Dendritic cell treated with granulocyte-macrophage colony-stimulating factor and Interleukin-4, amounts not matched to agents 40 ng/mL and 50 ng/mL, for 4 days (primary cell): ENCODE data around the gene DCLK1.

Source experiments
- H3K27ac Mint-ChIP-seq: one replicate; pipeline ENCODE4 v1.8.0; 2022; ENCODE audit warnings: mild to moderate bottlenecking, mixed read lengths
- H3K27me3 Mint-ChIP-seq: one replicate; pipeline ENCODE4 v1.8.0; 2022; ENCODE audit warnings: mild to moderate bottlenecking, mixed read lengths
- H3K36me3 Mint-ChIP-seq: one replicate; pipeline ENCODE4 v1.8.0; 2022; ENCODE audit warnings: low read depth, mixed read lengths
- H3K4me1 Mint-ChIP-seq: one replicate; pipeline ENCODE4 v1.8.0; 2022; ENCODE audit warnings: low read depth, mixed read lengths
- H3K4me3 Mint-ChIP-seq: one replicate; pipeline ENCODE4 v1.8.0; 2022; ENCODE audit warnings: mild to moderate bottlenecking, moderate library complexity, mixed read lengths
- H3K9me3 Mint-ChIP-seq: one replicate; pipeline ENCODE4 v1.8.0; 2022; ENCODE audit warnings: mixed read lengths
- intact Hi-C: fragments of 100-400 bp; cut with micrococcal nuclease; formaldehyde crosslinking; loops from one replicate; pipeline ENCODE4 v1.15.0; 2022

Gene DCLK1

DNA sequence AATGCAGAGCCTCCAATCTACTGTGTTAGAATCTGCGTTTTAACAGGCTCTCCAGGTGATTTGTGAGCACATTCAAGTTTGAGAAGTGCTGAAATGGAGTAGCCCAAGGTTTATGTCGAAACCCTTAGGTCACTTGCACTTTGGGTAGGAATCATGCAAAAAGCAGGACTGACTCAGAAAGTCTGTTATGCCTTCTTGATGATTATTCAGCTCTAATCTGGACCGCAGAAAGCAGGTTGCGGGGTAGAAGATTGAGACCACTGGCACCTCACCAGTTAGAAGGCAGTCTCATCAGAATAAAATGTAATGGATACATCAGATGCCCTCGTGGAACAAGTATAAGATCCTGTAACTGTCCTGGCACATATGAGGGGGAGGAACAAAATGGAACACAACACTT is 326.3 kb downstream of the DCLK1 start:
- Mint-ChIP-seq H3K4me1 (no peaks in the 10 kb centered on the region), H3K36me3 (no peaks in the 10 kb centered on the region), H3K27me3 (peaks cover 3% of the 10 kb centered on the region), H3K9me3 (no peaks in the 10 kb centered on the region), H3K27ac (no peak overlapping the region), H3K4me3 (no peak overlapping the region)
- intact Hi-C loops: no loop called here

DNA sequence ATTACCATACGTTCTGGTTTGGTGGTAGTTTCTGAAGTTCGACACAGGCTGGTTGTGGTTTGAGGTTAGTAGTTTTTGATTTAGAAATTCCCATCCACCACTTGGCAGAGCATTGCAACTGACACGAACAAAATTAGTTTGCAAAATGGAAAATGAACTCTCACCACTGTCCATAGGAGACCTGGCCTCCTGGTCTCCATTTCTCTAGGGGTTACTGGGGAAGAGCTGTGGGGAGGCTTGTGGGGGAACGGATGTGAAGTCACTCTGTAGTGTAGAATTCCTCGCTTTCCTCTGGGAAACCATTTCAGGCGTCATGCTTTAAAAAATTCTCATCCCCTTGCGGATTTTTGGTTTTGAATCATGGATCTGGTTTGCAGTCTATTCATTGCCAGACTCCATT is 333.2 kb downstream of the DCLK1 start:
- intact Hi-C loops: no loop called here
- H3K9me3 Mint-ChIP-seq: no peaks in the 10 kb centered on the region
- H3K4me1 Mint-ChIP-seq: no peaks in the 10 kb centered on the region
- H3K36me3 Mint-ChIP-seq: no peaks in the 10 kb centered on the region
- no peak overlapping the region for H3K4me3 Mint-ChIP-seq
- no peak overlapping the region for H3K27ac Mint-ChIP-seq
- H3K27me3 Mint-ChIP-seq: no peaks in the 10 kb centered on the region

DNA sequence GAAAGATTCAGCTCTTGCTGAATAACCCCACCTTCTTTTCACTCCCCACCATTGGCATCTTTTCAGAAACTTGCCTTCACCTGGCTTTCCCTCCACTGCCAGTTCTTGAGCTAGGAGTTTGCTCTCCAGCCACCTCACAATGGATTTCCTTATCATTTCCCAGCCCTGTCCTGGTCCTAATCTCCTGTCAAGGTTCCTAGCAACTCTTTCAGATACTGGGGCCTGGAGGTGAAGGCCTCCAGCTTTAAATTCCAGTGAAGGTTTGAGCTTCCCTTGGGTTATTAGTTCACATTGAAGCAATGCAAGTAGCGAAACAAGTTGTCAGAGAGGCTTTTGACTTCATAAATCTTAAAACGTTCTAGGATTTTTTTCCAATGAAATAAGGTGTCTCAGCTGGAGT is 333.9 kb downstream of the DCLK1 start:
- Mint-ChIP-seq H3K27me3 (no peaks in the 10 kb centered on the region), H3K36me3 (no peaks in the 10 kb centered on the region), H3K4me1 (no peaks in the 10 kb centered on the region), H3K27ac (no peak overlapping the region), H3K9me3 (no peaks in the 10 kb centered on the region), H3K4me3 (no peak overlapping the region)
- intact Hi-C loops: no loop called here

DNA sequence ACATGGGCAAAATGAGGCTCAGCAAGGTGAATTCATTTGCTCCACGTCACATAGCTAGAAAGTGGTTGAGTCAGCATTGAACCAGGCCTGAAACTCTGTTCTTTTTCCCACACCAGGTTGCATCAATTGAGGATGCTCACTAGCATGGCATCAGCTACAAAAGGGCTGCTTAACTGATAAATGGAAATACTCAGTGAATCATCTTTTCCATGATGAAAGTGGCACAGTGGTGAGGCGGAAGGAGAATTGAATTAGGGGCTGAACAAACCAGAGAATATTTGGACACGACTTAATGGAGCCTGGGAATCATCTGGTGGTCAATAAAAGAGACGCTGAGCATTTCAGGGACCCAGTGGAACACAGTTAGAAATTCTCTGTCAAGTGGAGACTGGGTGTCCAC is 334.6 kb downstream of the DCLK1 start:
- Mint-ChIP-seq H3K27ac (no peak overlapping the region), H3K27me3 (no peaks in the 10 kb centered on the region), H3K4me3 (no peak overlapping the region), H3K4me1 (no peaks in the 10 kb centered on the region), H3K36me3 (no peaks in the 10 kb centered on the region), H3K9me3 (no peaks in the 10 kb centered on the region)
- intact Hi-C loops: no loop called here

DNA sequence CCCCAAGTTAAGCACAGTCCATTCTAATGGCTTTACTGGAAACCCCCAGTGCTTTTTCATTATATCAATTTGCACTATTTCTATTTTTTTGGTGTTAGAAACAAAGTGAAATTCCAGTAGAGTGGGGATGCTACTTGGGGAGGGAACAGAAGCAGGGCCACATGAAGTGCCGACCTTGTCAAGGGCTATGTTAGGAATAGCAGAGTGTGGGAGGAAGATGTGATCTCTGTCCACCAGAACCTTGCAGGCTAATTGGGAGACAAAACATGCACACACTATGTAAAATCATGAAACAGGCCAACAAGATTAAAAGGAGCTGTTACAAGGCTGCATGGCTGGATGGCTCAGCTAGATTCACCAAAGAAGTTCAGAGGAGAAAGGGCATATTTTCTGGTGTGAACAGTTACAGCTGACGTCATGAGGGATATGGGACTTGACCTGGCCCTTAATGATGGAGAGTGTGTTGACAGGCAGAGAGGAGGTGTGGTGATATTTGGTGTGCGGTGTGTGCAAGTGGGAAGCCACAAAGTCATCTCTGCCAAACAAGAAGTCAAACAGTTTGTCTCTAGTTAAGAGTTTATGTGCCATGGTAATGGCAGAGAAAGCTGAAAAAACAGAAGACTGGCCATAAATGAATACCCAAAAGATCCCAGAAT is 336.3 kb downstream of the DCLK1 start:
- no peaks in the 10 kb centered on the region for H3K9me3 Mint-ChIP-seq
- intact Hi-C loops: no loop called here
- H3K4me3 Mint-ChIP-seq: no peak overlapping the region
- H3K36me3 Mint-ChIP-seq: no peaks in the 10 kb centered on the region
- no peaks in the 10 kb centered on the region for H3K27me3 Mint-ChIP-seq
- H3K4me1 Mint-ChIP-seq: no peaks in the 10 kb centered on the region
- H3K27ac Mint-ChIP-seq: no peak overlapping the region

DNA sequence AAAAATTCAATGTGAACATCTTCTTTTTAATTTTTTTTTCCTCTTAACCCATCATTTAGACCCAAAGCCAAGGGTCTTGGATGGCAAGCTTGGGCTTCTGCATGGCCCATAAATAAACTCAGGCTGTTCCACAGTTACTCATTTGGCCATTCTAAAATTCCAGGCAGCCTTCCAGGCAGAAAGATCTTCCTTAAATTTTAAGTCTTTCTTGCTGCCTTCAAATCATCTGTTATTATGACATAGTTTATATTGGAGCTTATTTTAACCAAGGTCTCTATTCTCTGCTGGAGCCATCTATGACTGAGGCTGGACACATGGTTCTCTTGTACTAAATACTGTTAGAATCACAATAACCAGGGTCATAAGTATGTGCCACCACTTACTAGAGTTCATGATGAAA is 337.4 kb downstream of the DCLK1 start:
- no peaks in the 10 kb centered on the region for H3K27me3 Mint-ChIP-seq
- H3K9me3 Mint-ChIP-seq: no peaks in the 10 kb centered on the region
- H3K36me3 Mint-ChIP-seq: no peaks in the 10 kb centered on the region
- no peak overlapping the region for H3K27ac Mint-ChIP-seq
- intact Hi-C loops: no loop called here
- no peaks in the 10 kb centered on the region for H3K4me1 Mint-ChIP-seq
- H3K4me3 Mint-ChIP-seq: no peak overlapping the region

DNA sequence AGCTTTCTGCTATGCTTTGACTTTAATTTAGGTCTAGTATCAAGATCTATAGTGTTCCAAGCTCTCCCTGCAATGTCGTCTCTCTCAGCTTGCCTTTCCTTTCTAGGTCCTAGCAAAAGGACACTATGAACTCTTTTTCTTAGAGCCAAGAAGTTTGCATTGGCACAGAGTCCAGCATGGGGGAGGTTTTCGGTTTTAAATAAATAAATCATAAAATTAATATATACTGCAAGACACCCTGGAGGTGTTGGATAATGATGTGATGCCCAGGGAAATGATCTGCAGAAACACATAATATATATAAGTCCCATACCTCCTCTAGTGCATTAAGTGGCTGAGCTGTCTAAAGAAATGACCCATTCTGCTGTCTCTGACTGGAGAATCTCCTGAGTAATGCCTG is 338.3 kb downstream of the DCLK1 start:
- Mint-ChIP-seq H3K9me3 (no peaks in the 10 kb centered on the region), H3K27me3 (no peaks in the 10 kb centered on the region), H3K36me3 (no peaks in the 10 kb centered on the region), H3K4me3 (no peak overlapping the region), H3K4me1 (no peaks in the 10 kb centered on the region), H3K27ac (no peak overlapping the region)
- intact Hi-C loops: no loop called here

DNA sequence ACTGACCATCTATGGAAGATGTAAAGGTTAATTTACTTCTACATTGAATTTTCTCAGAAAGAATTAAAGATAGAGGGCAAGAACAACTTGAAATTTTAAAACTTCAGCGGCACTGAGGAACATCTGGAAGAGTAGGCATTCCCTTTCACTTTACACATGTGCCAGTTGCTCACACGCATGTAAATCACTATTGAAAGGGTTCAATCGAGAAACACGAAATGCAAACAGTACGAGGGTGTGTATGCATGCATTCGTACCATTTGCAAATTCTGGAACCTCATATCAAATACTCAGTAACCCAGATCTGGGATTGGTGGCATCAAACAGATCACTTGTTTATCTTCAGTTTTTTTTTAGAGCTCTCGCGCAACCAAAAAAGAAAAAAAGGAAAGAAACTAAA is 339.2 kb downstream of the DCLK1 start:
- no peak overlapping the region for H3K27ac Mint-ChIP-seq
- H3K4me1 Mint-ChIP-seq: no peaks in the 10 kb centered on the region
- intact Hi-C loops: no loop called here
- H3K4me3 Mint-ChIP-seq: no peak overlapping the region
- no peaks in the 10 kb centered on the region for H3K27me3 Mint-ChIP-seq
- no peaks in the 10 kb centered on the region for H3K36me3 Mint-ChIP-seq
- H3K9me3 Mint-ChIP-seq: no peaks in the 10 kb centered on the region

DNA sequence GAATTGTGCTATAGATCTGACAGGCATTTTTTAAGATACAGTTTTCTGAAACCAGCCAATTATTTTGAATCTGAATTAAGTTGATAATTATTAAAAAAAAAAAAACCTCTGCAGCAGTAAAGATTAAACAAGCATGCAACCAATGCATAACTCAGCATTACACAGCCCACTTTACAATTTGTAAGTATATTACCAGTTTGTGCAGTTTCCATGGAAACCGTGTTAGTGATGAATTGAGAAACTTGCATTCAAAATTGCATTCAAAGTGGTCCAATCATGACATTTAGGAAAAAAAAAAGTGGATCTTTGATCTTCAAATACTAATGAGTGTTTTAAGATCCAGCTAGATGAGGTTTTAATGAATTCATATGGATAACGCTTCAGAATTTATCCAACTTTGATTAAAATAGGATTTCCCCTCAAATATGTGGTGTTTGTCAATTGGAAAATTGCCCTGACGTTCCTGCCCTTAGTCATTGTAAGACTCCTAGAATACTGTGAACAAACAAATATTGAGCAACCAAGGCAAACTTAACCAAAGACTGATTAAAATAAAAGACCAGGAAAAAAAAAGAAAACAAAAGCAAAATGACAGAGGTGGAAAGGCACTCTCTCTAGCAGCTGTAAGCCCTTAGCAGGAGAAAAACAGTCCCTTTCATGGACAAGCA is 339.9 kb downstream of the DCLK1 start:
- intact Hi-C loops: no loop called here
- no peak overlapping the region for H3K4me3 Mint-ChIP-seq
- no peaks in the 10 kb centered on the region for H3K27me3 Mint-ChIP-seq
- no peaks in the 10 kb centered on the region for H3K36me3 Mint-ChIP-seq
- no peaks in the 10 kb centered on the region for H3K4me1 Mint-ChIP-seq
- H3K27ac Mint-ChIP-seq: no peak overlapping the region
- H3K9me3 Mint-ChIP-seq: no peaks in the 10 kb centered on the region

DNA sequence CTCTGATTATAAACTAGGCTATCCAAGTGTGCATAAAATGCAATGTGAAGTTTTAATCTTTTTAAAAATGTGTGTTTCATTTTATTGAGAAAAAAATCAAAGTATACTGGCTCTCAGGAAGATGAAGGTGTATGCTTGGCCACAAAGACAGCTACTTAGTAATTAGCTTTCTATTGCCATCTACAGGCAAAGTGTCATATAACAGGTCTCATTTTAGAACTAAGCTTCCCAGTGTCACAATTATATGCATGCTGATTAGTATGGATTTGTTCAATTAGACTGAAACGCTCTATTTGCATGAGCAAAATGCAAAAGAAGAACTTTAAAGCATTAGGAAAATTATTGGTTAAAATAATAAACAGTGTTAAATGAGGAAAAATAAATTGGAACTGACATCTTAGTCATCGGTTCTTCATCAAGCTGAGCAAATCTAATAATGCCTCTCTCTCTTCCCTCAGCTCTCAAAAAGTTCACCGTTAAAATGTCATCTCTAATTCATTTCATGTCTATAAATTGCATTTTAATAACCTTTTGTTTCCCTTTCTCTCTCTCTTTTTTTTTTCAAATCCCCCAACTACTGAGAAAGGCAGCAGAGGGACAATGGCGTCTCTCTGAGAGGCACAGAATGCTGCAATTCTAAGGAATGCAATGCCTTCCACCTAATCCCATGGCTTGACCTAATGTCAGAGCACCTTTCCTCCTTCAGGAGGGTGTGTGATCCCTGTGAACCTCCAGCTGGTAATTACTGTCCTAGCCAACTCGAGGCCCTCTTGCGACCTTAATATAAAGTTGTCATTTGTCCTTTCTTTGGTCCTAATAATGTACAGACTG is 341.6 kb downstream of the DCLK1 start:
- H3K36me3 Mint-ChIP-seq: no peaks in the 10 kb centered on the region
- no peak overlapping the region for H3K27ac Mint-ChIP-seq
- no peaks in the 10 kb centered on the region for H3K4me1 Mint-ChIP-seq
- H3K27me3 Mint-ChIP-seq: no peaks in the 10 kb centered on the region
- no peak overlapping the region for H3K4me3 Mint-ChIP-seq
- H3K9me3 Mint-ChIP-seq: no peaks in the 10 kb centered on the region
- intact Hi-C loops: no loop called here

DNA sequence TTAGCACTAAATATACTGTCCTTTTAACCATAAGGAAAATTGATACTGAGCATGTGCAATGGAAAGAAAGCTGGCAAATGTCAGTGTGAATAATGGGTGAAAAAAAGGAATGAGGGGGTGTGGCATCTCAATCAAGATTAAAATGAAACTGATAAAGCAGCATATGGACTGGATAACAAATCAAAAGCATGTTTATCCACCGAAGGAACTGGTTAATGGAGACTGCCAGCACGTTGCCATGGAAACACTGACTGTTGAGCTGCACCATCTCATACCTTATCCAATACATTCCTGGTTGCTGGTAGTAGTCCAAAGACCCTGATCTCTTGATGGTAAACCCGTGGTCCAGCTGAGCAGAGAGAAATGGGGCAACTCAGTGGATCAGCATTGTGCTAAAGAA is 343.2 kb downstream of the DCLK1 start:
- H3K36me3 Mint-ChIP-seq: no peaks in the 10 kb centered on the region
- no peak overlapping the region for H3K4me3 Mint-ChIP-seq
- H3K27ac Mint-ChIP-seq: no peak overlapping the region
- H3K4me1 Mint-ChIP-seq: no peaks in the 10 kb centered on the region
- H3K27me3 Mint-ChIP-seq: no peaks in the 10 kb centered on the region
- H3K9me3 Mint-ChIP-seq: no peaks in the 10 kb centered on the region
- intact Hi-C loops: no loop called here

DNA sequence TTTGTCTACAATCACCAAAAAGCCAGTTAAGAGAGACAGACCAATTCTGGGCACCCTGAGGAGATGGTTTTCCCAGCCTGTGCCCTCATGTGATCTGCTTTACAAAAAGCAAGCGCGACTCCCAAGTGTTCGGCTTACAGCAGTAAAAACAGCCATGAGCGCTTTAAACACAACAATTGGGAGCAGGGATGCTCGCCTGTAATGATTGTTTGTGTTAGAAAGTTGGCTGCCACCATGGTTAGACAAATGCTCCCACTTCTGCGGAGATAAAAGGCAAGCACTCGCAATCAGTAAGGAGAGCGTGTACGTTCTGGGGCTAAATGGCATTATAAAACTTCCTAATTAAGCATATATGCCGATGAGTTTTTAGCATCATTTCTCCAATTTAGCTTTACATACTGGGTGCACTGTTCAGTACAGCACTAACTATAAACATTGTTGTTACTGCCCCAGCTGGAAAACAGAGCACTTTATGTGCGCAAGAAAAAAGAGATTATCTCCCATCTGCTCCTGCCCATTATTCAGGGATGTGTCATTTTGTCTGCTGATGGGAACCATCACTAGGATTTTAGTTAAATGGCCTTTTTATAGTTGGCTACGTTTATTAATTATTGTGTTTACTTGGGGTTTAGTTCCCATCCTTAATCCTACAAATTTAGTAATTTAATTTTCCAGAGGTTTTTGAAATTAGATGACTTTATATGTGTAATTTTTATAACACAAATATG is 345.4 kb downstream of the DCLK1 start:
- no peak overlapping the region for H3K27ac Mint-ChIP-seq
- no peaks in the 10 kb centered on the region for H3K4me1 Mint-ChIP-seq
- intact Hi-C loops: no loop called here
- H3K4me3 Mint-ChIP-seq: no peak overlapping the region
- H3K36me3 Mint-ChIP-seq: no peaks in the 10 kb centered on the region
- no peaks in the 10 kb centered on the region for H3K27me3 Mint-ChIP-seq
- H3K9me3 Mint-ChIP-seq: no peaks in the 10 kb centered on the region

DNA sequence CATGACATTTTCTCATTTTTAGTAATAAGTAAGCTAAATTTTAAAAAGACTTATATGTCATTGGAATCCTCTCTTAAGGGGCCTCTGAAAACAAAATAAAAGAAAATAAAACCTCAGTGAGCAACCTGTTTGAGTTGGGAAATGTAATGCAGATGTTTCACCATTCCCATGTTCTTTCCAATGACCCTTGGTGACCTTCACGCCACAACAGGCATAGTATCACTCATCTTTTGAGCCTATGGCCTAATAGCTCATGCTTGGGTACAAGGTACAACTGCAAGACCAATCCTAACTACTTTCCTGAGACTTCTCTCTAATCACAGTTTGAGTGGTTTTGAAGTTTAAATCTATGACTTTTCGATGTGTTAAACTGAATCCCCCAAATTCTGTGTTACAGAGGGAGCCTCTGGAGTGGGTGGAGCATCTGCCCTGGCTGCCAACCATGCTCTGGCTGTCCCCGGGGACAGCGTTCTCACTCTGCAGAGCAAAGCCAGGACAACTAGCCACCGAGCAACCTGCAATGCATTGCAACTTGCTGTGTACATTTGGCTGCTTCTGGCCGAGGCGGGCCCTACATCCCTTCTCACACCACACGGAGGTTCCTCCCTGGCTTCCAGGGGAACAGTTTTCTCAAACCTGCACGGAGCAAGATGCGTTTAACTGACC is 346.8 kb downstream of the DCLK1 start:
- Mint-ChIP-seq H3K4me1 (no peaks in the 10 kb centered on the region), H3K4me3 (no peak overlapping the region), H3K9me3 (no peaks in the 10 kb centered on the region), H3K36me3 (no peaks in the 10 kb centered on the region), H3K27ac (no peak overlapping the region), H3K27me3 (no peaks in the 10 kb centered on the region)
- intact Hi-C loops: no loop called here

DNA sequence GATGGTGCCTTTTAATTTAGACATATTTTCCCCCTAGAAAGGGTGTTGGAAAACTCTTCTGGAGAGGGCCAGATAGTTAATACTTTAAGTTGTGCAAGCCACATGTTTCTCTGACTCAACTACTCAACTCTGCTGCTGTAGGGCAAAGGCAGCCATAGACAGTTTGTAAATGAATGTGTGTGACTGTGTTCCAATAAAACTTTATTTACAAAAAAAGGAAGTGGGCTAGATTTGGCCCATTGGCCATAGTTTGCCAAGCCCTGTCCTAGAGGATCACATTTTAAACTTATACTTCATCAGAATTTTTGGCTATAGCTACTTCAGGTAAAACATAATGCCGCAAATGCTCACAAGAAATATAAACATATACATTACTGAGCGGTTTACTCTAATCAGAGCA is 348.4 kb downstream of the DCLK1 start:
- no peaks in the 10 kb centered on the region for H3K9me3 Mint-ChIP-seq
- H3K27ac Mint-ChIP-seq: no peak overlapping the region
- intact Hi-C loops: no loop called here
- no peak overlapping the region for H3K4me3 Mint-ChIP-seq
- H3K27me3 Mint-ChIP-seq: no peaks in the 10 kb centered on the region
- H3K36me3 Mint-ChIP-seq: no peaks in the 10 kb centered on the region
- no peaks in the 10 kb centered on the region for H3K4me1 Mint-ChIP-seq
